DMS153 treated with DMSO at 0.1 percent for 48 hours (cell line): ENCODE data around the gene SCEL.
"Not testable (repeated sequence)": the region's sequence is repeated elsewhere in the genome, so short reads cannot be mapped to it uniquely, and the experiment has no call there.

ENCODE experiments used
- DNase-seq: peaks from one replicate; lab custom pipeline; 2025; ENCODE audit not compliant: unreplicated experiment; lab: John Stamatoyannopoulos, UW

The SCEL gene

GRCh38 chr13:77535448-77535847 is at the start of gene SCEL:
Gene SCEL, plus strand, starts transcription at chr13:77535706. Its CDS starts 20,170 bp downstream, at chr13:77555876.
- DNase-seq, result no peak

GRCh38 chr13:77489566-77490337 is 45.8 kb upstream of the SCEL start:
- DNase-seq, result no peak

GRCh38 chr13:77492982-77493381 is 42.5 kb upstream of the SCEL start:
- DNase-seq, result peak; percentile 61

- DNase-seq, result no peak
Measured at GRCh38 chr13:77494226-77494625, 41.3 kb upstream of the SCEL start.

DNA sequence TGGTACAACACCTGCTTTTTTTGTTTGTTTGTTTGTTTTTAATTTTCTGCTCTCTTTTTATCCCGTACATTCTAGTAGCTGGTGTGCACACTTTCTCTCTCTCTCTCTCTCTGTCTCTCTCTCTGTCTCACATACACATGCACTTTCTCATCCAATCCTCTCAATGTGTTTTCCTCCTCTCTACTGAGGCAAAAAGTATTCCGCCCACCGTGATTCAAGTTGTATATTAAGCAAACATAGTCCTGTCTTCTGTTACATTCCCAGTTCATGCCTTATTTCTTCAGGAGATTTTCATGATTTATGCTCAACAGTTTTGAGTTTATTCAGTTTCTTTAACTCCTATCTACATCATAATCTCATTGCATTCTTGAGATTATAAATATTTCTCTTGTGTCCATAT is 38.2 kb upstream of the SCEL start:
- DNase-seq, result no peak

DNA sequence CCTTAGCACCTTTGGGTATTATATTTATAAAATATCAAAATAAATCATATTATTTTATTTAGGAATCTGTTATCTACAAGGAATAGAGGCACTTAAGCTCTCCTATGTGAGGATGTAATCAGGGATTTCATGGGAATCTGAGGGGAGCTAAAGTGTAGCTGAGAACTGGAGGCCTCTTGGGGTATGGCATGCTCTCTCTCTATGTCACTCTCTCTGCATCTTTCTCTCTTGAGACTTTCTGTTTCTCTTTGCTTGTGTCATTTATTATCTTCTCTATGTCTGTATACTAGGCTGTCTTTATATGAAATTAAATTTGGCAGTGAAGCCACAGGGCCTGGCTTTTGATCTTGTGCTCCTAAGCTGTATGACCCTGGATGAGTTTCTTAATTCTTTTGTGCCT is 37.7 kb upstream of the SCEL start:
- DNase-seq, result no peak

- DNase-seq, result no peak
Measured at GRCh38 chr13:77502104-77502720, 33.3 kb upstream of the SCEL start.

GRCh38 chr13:77503398-77503797 is 32.1 kb upstream of the SCEL start:
- no peak for DNase-seq

DNA sequence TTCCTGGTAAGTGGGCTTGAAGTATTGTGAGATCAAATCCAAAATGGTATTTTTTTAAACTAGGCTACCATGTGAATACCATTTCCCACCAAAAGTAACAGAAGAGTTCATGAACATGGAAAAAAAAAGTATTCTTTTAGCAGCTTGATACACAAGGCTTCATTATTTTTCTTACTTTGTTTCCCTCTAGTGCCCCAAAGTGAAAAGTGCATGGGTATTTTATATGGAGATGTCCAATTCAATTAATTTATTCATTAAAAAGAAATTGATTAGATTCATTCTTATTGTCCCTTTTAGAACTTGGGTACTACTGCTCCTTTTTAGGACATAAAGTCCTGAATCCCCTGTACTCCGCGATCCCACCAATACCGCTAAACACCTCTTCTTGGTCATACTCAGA is 28.6 kb upstream of the SCEL start:
- no peak for DNase-seq

GRCh38 chr13:77507931-77508776 is 27.4 kb upstream of the SCEL start:
- peak; percentile 9 for DNase-seq

GRCh38 chr13:77508959-77509620 is 26.4 kb upstream of the SCEL start:
- no peak for DNase-seq

- no peak for DNase-seq
Measured at GRCh38 chr13:77510156-77510555, 25.4 kb upstream of the SCEL start.

DNA sequence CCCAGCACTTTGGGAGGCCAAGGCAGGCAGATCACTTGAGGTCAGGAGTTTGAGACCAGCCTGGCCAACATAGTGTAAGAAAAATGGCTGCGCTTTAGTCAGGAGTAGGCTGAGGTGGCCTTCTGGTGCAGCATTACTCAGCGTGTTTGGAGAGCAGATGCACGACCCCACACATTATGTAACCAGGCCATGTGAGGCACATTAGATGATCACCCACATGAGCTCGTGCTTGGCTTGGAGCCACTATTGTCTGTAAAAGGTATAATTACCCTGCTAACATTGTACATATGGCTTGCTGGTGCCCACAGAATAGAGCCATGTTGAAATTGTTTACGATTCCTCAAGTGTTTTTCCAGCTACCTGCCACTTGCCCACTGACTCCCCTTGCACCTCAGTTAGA is 24.0 kb upstream of the SCEL start:
- no peak for DNase-seq

- DNase-seq, result no peak
Measured at GRCh38 chr13:77513719-77514335, 21.7 kb upstream of the SCEL start.

- no peak for DNase-seq
Measured at GRCh38 chr13:77514336-77514726, 21.2 kb upstream of the SCEL start.

- no peak for DNase-seq
Measured at GRCh38 chr13:77515785-77516184, 19.7 kb upstream of the SCEL start.

- DNase-seq, result no peak
Measured at GRCh38 chr13:77516342-77516789, 19.1 kb upstream of the SCEL start.

DNA sequence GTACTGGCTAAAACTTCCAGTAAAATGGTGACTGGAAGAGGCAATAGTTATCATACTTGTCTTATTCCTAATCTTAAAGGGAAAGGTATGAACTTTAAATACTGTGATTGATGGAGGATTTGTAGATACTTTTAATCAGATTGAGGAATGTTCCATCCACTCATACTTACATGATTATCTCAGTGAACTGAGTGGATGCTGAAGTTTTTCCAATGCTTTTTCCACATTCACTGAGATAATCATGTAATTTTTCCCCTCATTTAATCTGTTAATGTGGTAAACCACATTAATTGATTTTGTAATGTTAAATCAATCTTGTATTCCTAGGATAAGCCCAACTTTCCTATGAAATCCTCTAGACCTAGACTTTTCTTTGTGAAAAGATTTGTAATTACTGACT is 17.2 kb upstream of the SCEL start:
- DNase-seq, result no peak

- not testable (repeated sequence) for DNase-seq
Measured at GRCh38 chr13:77519396-77519795, 16.1 kb upstream of the SCEL start.

DNA sequence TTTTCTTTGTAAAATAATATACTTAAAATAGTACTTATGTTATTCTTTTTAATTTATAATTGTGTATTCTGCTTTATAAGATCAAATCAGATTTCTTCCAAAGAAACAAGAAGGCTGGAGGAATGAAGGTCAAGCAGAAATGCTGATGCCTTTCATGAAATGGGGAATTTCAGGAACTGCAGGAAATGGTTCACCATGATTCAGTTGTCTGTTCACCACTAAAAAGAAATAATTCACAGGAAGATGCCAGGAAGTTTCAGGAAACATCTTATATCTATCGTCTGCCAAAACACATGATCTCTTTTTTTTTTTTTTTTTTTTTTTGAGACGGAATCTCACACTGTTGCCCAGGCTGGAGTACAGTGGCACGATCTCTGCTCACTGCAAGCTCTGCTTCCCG is 15.7 kb upstream of the SCEL start:
- DNase-seq, result no peak

- no peak for DNase-seq
Measured at GRCh38 chr13:77521194-77521593, 14.3 kb upstream of the SCEL start.
